Caco-2 (cell line): ENCODE measurements around the gene MAP3K7CL. TPM values are rescaled to one million over a fixed set of nuclear protein-coding genes. Genes with fewer than 3 reads are reported as not detected.

Experiments used
- BruUV-seq: library from RNA; stranded (reverse); fragments of 400-500 nt; replicated peaks from 2 replicates; lab custom pipeline; 2021; lab: Mats Ljungman, UMichigan
- CTCF ChIA-PET: fragments of 300-600 bp; sonication (Branson Sonifier 250); formaldehyde crosslinking; loops from one replicate; lab custom pipeline; 2022; ENCODE audit warnings: antibody characterized with exemption; lab: Charles Lee
- POLR2A ChIA-PET: fragments of 300-600 bp; sonication (Branson Sonifier 250); formaldehyde crosslinking; loops from one replicate; lab custom pipeline; 2022; ENCODE audit warnings: antibody characterized with exemption; lab: Charles Lee
- DNase-seq, 2 experiments: peaks; one replicate each; pipeline versions ENCODE4 v3.0.0 to v3.0.0-alpha.2; 2020 to 2022
- H3K27me3 ChIP-seq: replicated peaks from 2 replicates; pipeline ENCODE4 v1.6.0; 2011; ENCODE audit warnings: low read length; ENCODE audit not compliant: control insufficient read depth, insufficient read depth
- H3K36me3 ChIP-seq: 2 replicates; pipeline ENCODE4 v1.5.1; 2011; ENCODE audit warnings: low read length; ENCODE audit not compliant: control insufficient read depth, insufficient read depth
- H3K4me1 ChIP-seq: fragments of 250-450 bp; sonication (Bioruptor Pico); 2 replicates; pipeline ENCODE4 v1.5.1; 2020; ENCODE audit warnings: mild to moderate bottlenecking
- H3K4me3 ChIP-seq: 2 replicates; pipeline ENCODE4 v1.5.1; 2011; ENCODE audit warnings: low read depth, mild to moderate bottlenecking, control low read depth, low read length
- H3K9me3 ChIP-seq: fragments of 250-450 bp; sonication (Bioruptor Pico); 2 replicates; pipeline ENCODE4 v1.5.1; 2020; ENCODE audit warnings: mild to moderate bottlenecking, moderate library complexity
- H3K27ac Mint-ChIP-seq: one replicate; pipeline ENCODE4 v1.8.0; 2022; ENCODE audit warnings: mixed read lengths; ENCODE audit not compliant: unreplicated experiment
- H3K27me3 Mint-ChIP-seq: one replicate; pipeline ENCODE4 v1.8.0; 2022; ENCODE audit warnings: mixed read lengths; ENCODE audit not compliant: insufficient read depth, unreplicated experiment
- H3K36me3 Mint-ChIP-seq: one replicate; pipeline ENCODE4 v1.8.0; 2022; ENCODE audit warnings: mild to moderate bottlenecking, mixed read lengths; ENCODE audit not compliant: insufficient read depth, unreplicated experiment
- H3K4me1 Mint-ChIP-seq: one replicate; pipeline ENCODE4 v1.8.0; 2022; ENCODE audit warnings: low read depth, mixed read lengths; ENCODE audit not compliant: unreplicated experiment
- H3K4me3 Mint-ChIP-seq: one replicate; pipeline ENCODE4 v1.8.0; 2022; ENCODE audit warnings: mild to moderate bottlenecking, moderate library complexity, mixed read lengths; ENCODE audit not compliant: unreplicated experiment
- H3K9me3 Mint-ChIP-seq: one replicate; pipeline ENCODE4 v1.8.0; 2022; ENCODE audit warnings: mixed read lengths; ENCODE audit not compliant: unreplicated experiment
- intact Hi-C: fragments of 100-400 bp; cut with micrococcal nuclease; formaldehyde crosslinking; loops from one replicate; pipeline ENCODE4 v1.10.0; 2022; ENCODE audit not compliant: unreplicated experiment
- total RNA-seq: library from RNA; stranded (reverse); gene quantifications from 2 replicates; pipeline ENCODE4 v1.2.3, GENCODE V29; 2022
- TF ChIP-seq, protein P1 (sequence below), 2 experiments: fragments of 200-600 bp in 1 of 2; IDR thresholded peaks; 1 replicate in 1 of 2; 2 replicates in 1 of 2; pipeline versions ENCODE4 v1.5.1 to v1.8.0; 2011 to 2022; ENCODE audit warnings: antibody characterized with exemption in 1 of 2, control low read depth in 1 of 2, inconsistent platforms in 1 of 2, low read depth in 1 of 2, low read length in 1 of 2, mild to moderate bottlenecking in 1 of 2, moderate library complexity in 1 of 2; ENCODE audit not compliant: insufficient read depth in 1 of 2, severe bottlenecking in 1 of 2, unreplicated experiment in 1 of 2

MAP3K7CL gene
- total RNA-seq, 1 experiment from 2014 or later = 8.2 TPM

DNA sequence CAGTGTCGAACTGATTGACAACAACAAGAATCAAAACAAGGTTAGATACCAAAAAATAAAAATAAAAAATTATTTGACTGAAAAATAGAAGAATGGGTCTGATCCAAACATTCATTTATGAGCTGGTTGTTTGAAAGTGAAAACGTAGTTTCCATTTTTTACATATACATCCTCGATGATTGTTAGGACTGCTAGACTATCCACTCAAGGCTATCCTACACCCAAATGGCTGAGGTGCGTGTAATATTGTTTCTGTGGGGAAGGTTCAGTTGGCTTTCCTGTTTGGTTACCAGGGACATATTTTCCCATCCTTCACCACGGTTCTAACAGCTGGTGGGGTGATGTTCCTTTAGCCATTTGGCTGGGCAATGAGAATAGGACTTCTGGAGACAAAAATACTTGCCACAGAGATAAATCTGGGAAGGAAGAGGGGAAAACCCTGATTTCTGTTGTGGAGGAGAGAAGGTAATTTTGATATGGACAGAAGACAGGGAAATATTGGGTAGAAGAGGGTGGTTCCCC lies 66.3 kb downstream of the MAP3K7CL start:
- H3K4me1 Mint-ChIP-seq = peaks cover 36% of the 10 kb centered on the region
- no TSS peak for BruUV-seq
- H3K9me3 Mint-ChIP-seq = peaks cover 12% of the 10 kb centered on the region
- H3K27ac Mint-ChIP-seq = peak overlapping the region; percentile 92
- TF ChIP-seq, protein P1, sequence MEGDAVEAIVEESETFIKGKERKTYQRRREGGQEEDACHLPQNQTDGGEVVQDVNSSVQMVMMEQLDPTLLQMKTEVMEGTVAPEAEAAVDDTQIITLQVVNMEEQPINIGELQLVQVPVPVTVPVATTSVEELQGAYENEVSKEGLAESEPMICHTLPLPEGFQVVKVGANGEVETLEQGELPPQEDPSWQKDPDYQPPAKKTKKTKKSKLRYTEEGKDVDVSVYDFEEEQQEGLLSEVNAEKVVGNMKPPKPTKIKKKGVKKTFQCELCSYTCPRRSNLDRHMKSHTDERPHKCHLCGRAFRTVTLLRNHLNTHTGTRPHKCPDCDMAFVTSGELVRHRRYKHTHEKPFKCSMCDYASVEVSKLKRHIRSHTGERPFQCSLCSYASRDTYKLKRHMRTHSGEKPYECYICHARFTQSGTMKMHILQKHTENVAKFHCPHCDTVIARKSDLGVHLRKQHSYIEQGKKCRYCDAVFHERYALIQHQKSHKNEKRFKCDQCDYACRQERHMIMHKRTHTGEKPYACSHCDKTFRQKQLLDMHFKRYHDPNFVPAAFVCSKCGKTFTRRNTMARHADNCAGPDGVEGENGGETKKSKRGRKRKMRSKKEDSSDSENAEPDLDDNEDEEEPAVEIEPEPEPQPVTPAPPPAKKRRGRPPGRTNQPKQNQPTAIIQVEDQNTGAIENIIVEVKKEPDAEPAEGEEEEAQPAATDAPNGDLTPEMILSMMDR (IDR thresholded peaks at IDR 0.05; ENCODE audit: insufficient read depth in 1 of 2, low read depth in 1 of 2, low read length in 1 of 2, severe bottlenecking in 1 of 2, unreplicated experiment in 1 of 2) = no peak
- ChIA-PET POLR2A (no interaction called here), CTCF (interaction anchor here (0.6 kb wide), 1 partner anchor 107 kb away, joined by 6 read pairs; no protein-coding TSS in a partner anchor)
- H3K4me1 ChIP-seq = peaks cover 49% of the 10 kb centered on the region
- no peak for DNase-seq
- H3K4me3 ChIP-seq = no peak overlapping the region
- no peaks in the 10 kb centered on the region for H3K36me3 ChIP-seq
- H3K36me3 Mint-ChIP-seq = peaks cover 19% of the 10 kb centered on the region
- peak overlapping the region; percentile 76 for H3K4me3 Mint-ChIP-seq
- no peaks in the 10 kb centered on the region for H3K27me3 ChIP-seq
- intact Hi-C loops = no loop called here
- H3K27me3 Mint-ChIP-seq = no peaks in the 10 kb centered on the region
- H3K9me3 ChIP-seq = peaks cover 5% of the 10 kb centered on the region

DNA sequence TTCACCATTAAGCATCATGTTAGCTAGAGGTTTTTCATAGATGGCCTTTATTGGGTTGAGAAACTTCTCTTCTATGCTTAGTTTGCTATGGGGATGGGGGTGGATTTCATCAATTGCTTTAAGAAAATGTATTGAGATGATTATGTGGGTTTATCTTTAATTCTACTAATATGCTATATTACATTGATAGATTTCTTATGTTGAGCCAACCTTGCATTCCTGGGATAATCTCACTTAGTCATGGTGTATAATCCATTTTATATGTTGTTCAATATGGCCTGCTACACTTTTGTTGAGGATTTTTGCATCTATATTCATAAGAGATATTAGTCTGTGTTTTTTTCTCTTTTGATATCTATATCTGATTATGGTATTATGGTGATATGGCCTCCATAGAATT lies 70.7 kb downstream of the MAP3K7CL start:
- DNase-seq = no peak
- Mint-ChIP-seq H3K4me3 (no peak overlapping the region), H3K27ac (no peak overlapping the region), H3K9me3 (peaks cover 22% of the 10 kb centered on the region), H3K4me1 (peaks cover 16% of the 10 kb centered on the region), H3K36me3 (peaks cover 10% of the 10 kb centered on the region), H3K27me3 (no peaks in the 10 kb centered on the region)
- no peaks in the 10 kb centered on the region for H3K36me3 ChIP-seq
- POLR2A ChIA-PET = no interaction called here
- no peak overlapping the region for H3K4me3 ChIP-seq
- peaks cover 17% of the 10 kb centered on the region for H3K4me1 ChIP-seq
- intact Hi-C loops = no loop called here
- TF ChIP-seq, protein P1 (IDR thresholded peaks at IDR 0.05; ENCODE audit: insufficient read depth in 1 of 2, low read depth in 1 of 2, low read length in 1 of 2, severe bottlenecking in 1 of 2, unreplicated experiment in 1 of 2) = no peak
- CTCF ChIA-PET = no interaction called here
- BruUV-seq = no TSS peak
- H3K9me3 ChIP-seq = peaks cover 9% of the 10 kb centered on the region
- H3K27me3 ChIP-seq = no peaks in the 10 kb centered on the region

DNA sequence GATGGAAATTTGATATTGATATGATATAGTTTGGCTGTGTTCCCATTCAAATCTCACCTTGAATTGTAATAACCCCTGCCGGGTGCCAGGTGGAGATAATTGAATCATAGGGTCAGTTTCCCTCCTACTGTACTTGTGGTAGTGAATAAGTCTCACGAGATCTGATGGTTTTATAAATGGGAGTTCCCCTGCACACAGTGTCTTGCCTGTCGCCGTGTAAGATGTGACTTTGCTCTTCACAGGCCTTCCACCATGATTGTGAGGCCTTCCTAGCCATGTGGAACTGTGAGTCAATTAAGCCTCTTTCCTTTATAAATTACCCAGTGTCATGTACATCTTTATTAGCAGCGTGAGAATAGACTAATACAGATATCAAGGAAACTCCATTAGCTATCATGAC lies 74.6 kb downstream of the MAP3K7CL start:
- peaks cover 22% of the 10 kb centered on the region for H3K9me3 Mint-ChIP-seq
- H3K27me3 ChIP-seq = no peaks in the 10 kb centered on the region
- no TSS peak for BruUV-seq
- H3K27me3 Mint-ChIP-seq = no peaks in the 10 kb centered on the region
- ChIA-PET POLR2A (no interaction called here), CTCF (no interaction called here)
- no peak overlapping the region for H3K4me3 Mint-ChIP-seq
- no peaks in the 10 kb centered on the region for H3K36me3 ChIP-seq
- H3K4me1 Mint-ChIP-seq = peaks cover 5% of the 10 kb centered on the region
- H3K4me1 ChIP-seq = no peaks in the 10 kb centered on the region
- intact Hi-C loops = no loop called here
- DNase-seq = no peak
- peaks cover 9% of the 10 kb centered on the region for H3K9me3 ChIP-seq
- TF ChIP-seq, protein P1 (IDR thresholded peaks at IDR 0.05; ENCODE audit: insufficient read depth in 1 of 2, low read depth in 1 of 2, low read length in 1 of 2, severe bottlenecking in 1 of 2, unreplicated experiment in 1 of 2) = no peak
- H3K36me3 Mint-ChIP-seq = no peaks in the 10 kb centered on the region
- H3K27ac Mint-ChIP-seq = no peak overlapping the region
- H3K4me3 ChIP-seq = no peak overlapping the region
